Lung (tissue), 12 donors: ENCODE data around the gene TMEM123. TPM values are rescaled to one million over a fixed set of nuclear protein-coding genes. Genes with fewer than 3 reads are reported as not detected.
A peak's percentile ranks its signal among the peaks of the same experiment; 100 is the strongest.
"Not testable (repeated sequence)": the region's sequence is repeated elsewhere in the genome, so short reads cannot be mapped to it uniquely, and the experiment has no call there.

ENCODE experiments used
- ATAC-seq: fragments of 200-7000 bp; cut with Tn5 transposase; one replicate; pipeline ENCODE4 v1.9.1; 2020; ENCODE audit warnings: moderate number of reproducible peaks; ENCODE audit not compliant: insufficient read depth, low FRiP score
- DNase-seq, 3 donors: peaks; one replicate each; pipeline ENCODE4 v3.0.0-alpha.2; 2013 to 2017
- H3K27ac ChIP-seq, 2 donors: one replicate each; pipeline ENCODE4 v1.5.1; 2013; ENCODE audit warnings: mild to moderate bottlenecking in 2 of 2, moderate library complexity in 2 of 2, control low read depth in 1 of 2, inconsistent platforms in 1 of 2, low read depth in 1 of 2, low read length in 1 of 2
- H3K27me3 ChIP-seq, 3 donors: one replicate each; pipeline ENCODE4 v1.5.1; 2013; ENCODE audit warnings: low read length in 2 of 3; ENCODE audit not compliant: control insufficient read depth in 3 of 3, insufficient read depth in 3 of 3
- H3K36me3 ChIP-seq, 4 donors: one replicate each; pipeline ENCODE4 v1.5.1; 2013; ENCODE audit warnings: low read length in 4 of 4, mild to moderate bottlenecking in 1 of 4, moderate library complexity in 1 of 4; ENCODE audit not compliant: control insufficient read depth in 4 of 4, insufficient read depth in 4 of 4
- H3K4me1 ChIP-seq, 5 donors: one replicate each; pipeline ENCODE4 v1.5.1; 2013; ENCODE audit warnings: low read length in 5 of 5, mild to moderate bottlenecking in 2 of 5, moderate library complexity in 1 of 5; ENCODE audit not compliant: control insufficient read depth in 5 of 5, insufficient read depth in 5 of 5
- H3K4me3 ChIP-seq: one replicate; pipeline ENCODE4 v1.5.1; 2013; ENCODE audit warnings: mild to moderate bottlenecking, control low read depth, moderate library complexity
- H3K9ac ChIP-seq, 2 donors: one replicate each; pipeline ENCODE4 v1.5.1; 2013; ENCODE audit warnings: low read length in 2 of 2, control low read depth in 1 of 2; ENCODE audit not compliant: insufficient read depth in 1 of 2
- H3K9me3 ChIP-seq, 4 donors: one replicate each; pipeline ENCODE4 v1.5.1; 2013; ENCODE audit warnings: low read length in 3 of 4, mild to moderate bottlenecking in 1 of 4, moderate library complexity in 1 of 4; ENCODE audit not compliant: control insufficient read depth in 4 of 4, insufficient read depth in 3 of 4
- WGBS, 2 donors: extraction: QIAGEN DNeasy Blood & Tissue Kit; methylation state at CpG; one replicate each; pipeline ENCODE4 v1.1.7; 2013; 5-methylcytosine and 5-hydroxymethylcytosine counted together
- polyA plus RNA-seq, 2 donors: library from polyadenylated mRNA; stranded (reverse); fragments of 200-250 nt; gene quantifications; one replicate each; pipeline ENCODE4 v1.2.1, GENCODE V29; 2013
- total RNA-seq, 2 donors: library from RNA; depleted of rRNA in 1 of 2; stranded (reverse); fragments of >200 nt in 1 of 2; gene quantifications; one replicate each; pipeline ENCODE4 v1.2.1, GENCODE V29; 2014 to 2021
- TF ChIP-seq, protein P1 (sequence below): IDR thresholded peaks from 2 replicates; pipeline ENCODE4 v1.5.1; 2012; ENCODE audit warnings: mild to moderate bottlenecking; ENCODE audit errors: control extremely low read depth, extremely low read depth
- donor health status: control.
- donor health status: control.
- donor health status: Bipolar disorder and iron deficiency.
- donor health status: healthy.
- donor health status: DM: yes; HTN: yes; CAD: no.

The TMEM123 gene
- total and polyA plus RNA-seq, 4 donors: 53.6 to 245 (median 100) TPM

DNA sequence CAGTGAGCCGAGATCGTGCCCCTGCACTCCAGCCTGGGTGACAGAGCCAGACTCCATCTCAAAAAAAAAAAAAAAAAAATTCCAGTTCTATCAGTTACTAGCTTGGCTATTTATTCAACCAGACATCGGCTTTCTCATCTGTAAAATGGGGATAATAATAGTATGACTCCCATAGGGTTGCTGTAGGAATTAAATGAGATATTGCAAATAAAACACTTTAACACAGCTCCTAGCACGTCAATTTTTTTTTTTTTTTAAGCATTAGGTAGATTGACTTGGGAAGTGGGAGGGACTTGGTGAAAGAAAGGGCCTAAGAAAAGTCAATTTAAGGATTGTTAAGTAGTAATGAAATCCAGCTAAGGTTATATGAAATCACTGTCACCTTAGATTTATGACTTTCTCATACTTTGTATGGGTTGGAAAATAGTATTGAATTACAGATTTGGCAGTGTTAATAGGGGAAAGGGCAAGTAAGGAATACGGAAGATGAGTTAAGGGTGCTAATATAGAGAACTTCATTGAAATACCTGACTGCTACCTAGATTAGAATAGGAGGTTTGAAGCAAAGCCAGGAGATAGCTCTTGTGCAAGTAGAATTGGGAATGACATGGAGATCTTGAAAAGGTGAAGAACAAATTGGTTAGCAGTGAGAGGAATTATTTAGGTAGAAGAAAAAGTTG, 76.7 kb downstream of the TMEM123 start:
- no peak for ATAC-seq
- TF ChIP-seq, protein P1, sequence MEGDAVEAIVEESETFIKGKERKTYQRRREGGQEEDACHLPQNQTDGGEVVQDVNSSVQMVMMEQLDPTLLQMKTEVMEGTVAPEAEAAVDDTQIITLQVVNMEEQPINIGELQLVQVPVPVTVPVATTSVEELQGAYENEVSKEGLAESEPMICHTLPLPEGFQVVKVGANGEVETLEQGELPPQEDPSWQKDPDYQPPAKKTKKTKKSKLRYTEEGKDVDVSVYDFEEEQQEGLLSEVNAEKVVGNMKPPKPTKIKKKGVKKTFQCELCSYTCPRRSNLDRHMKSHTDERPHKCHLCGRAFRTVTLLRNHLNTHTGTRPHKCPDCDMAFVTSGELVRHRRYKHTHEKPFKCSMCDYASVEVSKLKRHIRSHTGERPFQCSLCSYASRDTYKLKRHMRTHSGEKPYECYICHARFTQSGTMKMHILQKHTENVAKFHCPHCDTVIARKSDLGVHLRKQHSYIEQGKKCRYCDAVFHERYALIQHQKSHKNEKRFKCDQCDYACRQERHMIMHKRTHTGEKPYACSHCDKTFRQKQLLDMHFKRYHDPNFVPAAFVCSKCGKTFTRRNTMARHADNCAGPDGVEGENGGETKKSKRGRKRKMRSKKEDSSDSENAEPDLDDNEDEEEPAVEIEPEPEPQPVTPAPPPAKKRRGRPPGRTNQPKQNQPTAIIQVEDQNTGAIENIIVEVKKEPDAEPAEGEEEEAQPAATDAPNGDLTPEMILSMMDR: no peak
- WGBS, 2 donors: 92 to 96% methylated on average over 5 of the region's 5 CpGs
- H3K27me3 ChIP-seq: no peaks in the 10 kb centered on the region
- H3K27ac ChIP-seq: no peak overlapping the region
- DNase-seq: no peak
- H3K36me3 ChIP-seq: peaks cover 7 to 18% (median 15%) of the 10 kb centered on the region in 4 donors
- H3K9me3 ChIP-seq: no peaks in the 10 kb centered on the region
- H3K4me1 ChIP-seq: peaks cover 0 to 3% (median 0%) of the 10 kb centered on the region in 5 donors
- H3K4me3 ChIP-seq: no peak overlapping the region
- H3K9ac ChIP-seq: no peak overlapping the region

DNA sequence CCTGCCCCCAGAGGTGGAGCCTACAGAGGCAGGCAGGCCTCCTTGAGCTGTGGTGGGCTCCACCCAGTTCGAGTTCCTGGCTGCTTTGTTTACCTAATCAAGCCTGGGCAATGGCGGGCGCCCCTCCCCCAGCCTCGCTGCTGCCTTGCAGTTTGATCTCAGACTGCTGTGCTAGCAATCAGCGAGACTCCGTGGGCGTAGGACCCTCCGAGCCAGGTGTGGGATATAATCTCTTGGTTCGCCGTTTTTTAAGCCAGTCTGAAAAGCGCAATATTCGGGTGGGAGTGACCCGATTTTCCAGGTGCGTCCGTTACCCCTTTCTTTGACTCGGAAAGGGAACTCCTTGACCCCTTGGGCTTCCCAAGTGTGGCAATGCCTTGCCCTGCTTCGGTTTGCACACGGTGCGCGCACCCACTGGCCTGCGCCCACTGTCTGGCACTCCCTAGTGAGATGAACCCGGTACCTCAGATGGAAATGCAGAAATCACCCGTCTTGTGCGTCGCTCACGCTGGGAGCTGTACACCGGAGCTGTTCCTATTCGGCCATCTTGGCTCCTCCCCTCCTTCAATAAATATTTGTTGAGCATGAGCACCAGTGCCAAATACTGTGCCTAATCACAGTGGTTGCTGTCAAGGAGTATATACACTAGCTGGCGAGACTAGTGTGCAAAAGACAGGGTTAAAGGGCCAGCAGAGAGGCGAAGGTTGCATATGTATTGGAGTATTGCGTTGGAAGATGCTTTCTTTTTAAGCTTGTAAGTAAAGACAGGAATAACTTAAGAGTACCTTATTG, 77.7 kb downstream of the TMEM123 start:
- 81 to 87% methylated on average over 29 to 31 of the region's 31 CpGs for WGBS, 2 donors
- H3K4me3 ChIP-seq, DNase-seq, H3K9ac ChIP-seq, H3K27ac ChIP-seq, ATAC-seq, H3K4me1 ChIP-seq, H3K27me3 ChIP-seq, H3K9me3 ChIP-seq: not testable (repeated sequence)
- H3K36me3 ChIP-seq: peaks cover 7 to 17% (median 13%) of the 10 kb centered on the region in 4 donors

DNA sequence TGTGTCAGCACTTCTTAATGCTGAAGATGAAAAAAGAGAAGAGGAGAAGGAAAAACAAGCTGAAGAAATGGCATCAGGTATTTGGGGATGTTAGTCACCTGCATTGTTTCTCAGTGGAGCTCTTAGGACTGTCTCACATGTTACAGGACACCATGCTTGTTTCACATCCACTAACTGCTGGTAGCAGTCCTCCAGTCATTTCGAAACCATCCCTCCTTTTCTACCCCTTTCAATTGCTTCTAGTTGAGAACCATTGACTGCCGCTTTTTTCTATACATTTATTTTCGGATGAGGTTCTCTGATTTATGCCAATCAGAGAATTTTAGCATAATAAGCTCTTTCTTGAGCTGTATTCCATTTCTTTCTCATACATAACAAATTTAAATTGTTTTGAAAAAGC, 84.1 kb downstream of the TMEM123 start:
- Histone ChIP-seq H3K4me1 (no peaks in the 10 kb centered on the region), H3K27me3 (no peaks in the 10 kb centered on the region), H3K4me3 (no peak overlapping the region), H3K27ac (no peak overlapping the region), H3K9ac (no peak overlapping the region), H3K36me3 (peaks cover 8 to 34% (median 13%) of the 10 kb centered on the region in 4 donors), H3K9me3 (no peaks in the 10 kb centered on the region)
- 94 to 97% methylated on average over 3 of the region's 3 CpGs for WGBS, 2 donors
- ATAC-seq (no peak), DNase-seq (no peak)
- TF ChIP-seq, protein P1: no peak

DNA sequence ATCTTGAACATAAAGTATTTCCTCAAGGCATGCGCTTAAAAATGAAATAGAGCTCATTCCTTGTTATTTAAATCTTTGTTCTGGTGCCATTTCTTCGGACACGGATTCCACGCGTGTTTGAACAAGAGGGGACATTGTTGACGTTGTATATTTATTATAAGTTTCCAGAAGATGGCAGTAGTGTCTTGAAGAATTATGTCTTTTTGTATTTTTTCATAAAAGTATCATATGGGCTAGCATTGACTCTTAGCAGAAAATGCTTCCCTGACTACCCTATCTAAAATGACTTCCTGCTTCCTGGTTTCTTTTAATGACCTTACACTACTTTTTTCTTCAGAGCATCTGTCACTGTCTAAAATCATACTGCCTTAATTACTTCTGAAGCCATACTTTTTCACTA, 85.2 kb downstream of the TMEM123 start:
- H3K4me1 ChIP-seq: no peaks in the 10 kb centered on the region
- peaks cover 8 to 41% (median 16%) of the 10 kb centered on the region in 4 donors for H3K36me3 ChIP-seq
- H3K4me3 ChIP-seq: no peak overlapping the region
- no peak overlapping the region for H3K27ac ChIP-seq
- ATAC-seq (no peak), DNase-seq (peak in 2 of 3 donors; percentile 56 to 60)
- 38 to 40% methylated on average over 6 of the region's 6 CpGs for WGBS, 2 donors
- TF ChIP-seq, protein P1: no peak
- no peaks in the 10 kb centered on the region for H3K9me3 ChIP-seq
- no peak overlapping the region for H3K9ac ChIP-seq
- no peaks in the 10 kb centered on the region for H3K27me3 ChIP-seq
